Measurements from ENCODE around the gene ASCL1. TPM values are rescaled to one million over a fixed set of nuclear protein-coding genes. Genes with fewer than 3 reads are reported as not detected.

The ASCL1 gene
- total RNA-seq, 1 donor from 2014 or later, result not detected

- Mint-ChIP-seq H3K36me3 (ENCODE audit: low read depth) (no peaks in the 10 kb centered on the region), H3K27ac (ENCODE audit: unreplicated experiment) (no peak overlapping the region), H3K9me3 (ENCODE audit: low read depth) (no peaks in the 10 kb centered on the region), H3K4me1 (ENCODE audit: low read depth) (no peaks in the 10 kb centered on the region), H3K4me3 (ENCODE audit: unreplicated experiment) (no peak overlapping the region), H3K27me3 (ENCODE audit: low read depth) (peaks cover 10% of the 10 kb centered on the region)
- TF ChIP-seq CTCF (IDR thresholded peaks at IDR 0.05), result no peak
- no peak for DNase-seq (ENCODE audit: low spot score)
These were observed 37.2 kb upstream of the ASCL1 start for GRCh38 chr12:102920271-102920670.

- H3K4me1 Mint-ChIP-seq (ENCODE audit: low read depth), result no peaks in the 10 kb centered on the region
- no peak overlapping the region for H3K27ac Mint-ChIP-seq (ENCODE audit: unreplicated experiment)
- no peak for DNase-seq (ENCODE audit: low spot score)
- no peaks in the 10 kb centered on the region for H3K9me3 Mint-ChIP-seq (ENCODE audit: low read depth)
- no peaks in the 10 kb centered on the region for H3K36me3 Mint-ChIP-seq (ENCODE audit: low read depth)
- H3K4me3 Mint-ChIP-seq (ENCODE audit: unreplicated experiment), result no peak overlapping the region
- no peak for TF ChIP-seq CTCF (IDR thresholded peaks at IDR 0.05)
- peaks cover 8% of the 10 kb centered on the region for H3K27me3 Mint-ChIP-seq (ENCODE audit: low read depth)
These were observed 36.2 kb upstream of the ASCL1 start for GRCh38 chr12:102921240-102921639.

GRCh38 chr12:102927220-102927619 is 30.3 kb upstream of the ASCL1 start:
- DNase-seq (ENCODE audit: low spot score), result no peak
- Mint-ChIP-seq H3K4me1 (ENCODE audit: low read depth) (no peaks in the 10 kb centered on the region), H3K36me3 (ENCODE audit: low read depth) (no peaks in the 10 kb centered on the region), H3K4me3 (ENCODE audit: unreplicated experiment) (no peak overlapping the region), H3K9me3 (ENCODE audit: low read depth) (no peaks in the 10 kb centered on the region), H3K27ac (ENCODE audit: unreplicated experiment) (no peak overlapping the region), H3K27me3 (ENCODE audit: low read depth) (peaks cover 8% of the 10 kb centered on the region)
- no peak for TF ChIP-seq CTCF (IDR thresholded peaks at IDR 0.05)

- Mint-ChIP-seq H3K27ac (ENCODE audit: unreplicated experiment) (no peak overlapping the region), H3K27me3 (ENCODE audit: low read depth) (peaks cover 10% of the 10 kb centered on the region), H3K4me3 (ENCODE audit: unreplicated experiment) (no peak overlapping the region), H3K36me3 (ENCODE audit: low read depth) (no peaks in the 10 kb centered on the region), H3K9me3 (ENCODE audit: low read depth) (no peaks in the 10 kb centered on the region), H3K4me1 (ENCODE audit: low read depth) (no peaks in the 10 kb centered on the region)
- no peak for TF ChIP-seq CTCF (IDR thresholded peaks at IDR 0.05)
- no peak for DNase-seq (ENCODE audit: low spot score)
These were observed 24.3 kb upstream of the ASCL1 start for GRCh38 chr12:102933168-102933567.

- DNase-seq (ENCODE audit: low spot score), result no peak
- TF ChIP-seq CTCF (IDR thresholded peaks at IDR 0.05), result no peak
- no peaks in the 10 kb centered on the region for H3K4me1 Mint-ChIP-seq (ENCODE audit: low read depth)
- peaks cover 25% of the 10 kb centered on the region for H3K9me3 Mint-ChIP-seq (ENCODE audit: low read depth)
- H3K4me3 Mint-ChIP-seq (ENCODE audit: unreplicated experiment), result no peak overlapping the region
- H3K36me3 Mint-ChIP-seq (ENCODE audit: low read depth), result no peaks in the 10 kb centered on the region
- peaks cover 6% of the 10 kb centered on the region for H3K27me3 Mint-ChIP-seq (ENCODE audit: low read depth)
- no peak overlapping the region for H3K27ac Mint-ChIP-seq (ENCODE audit: unreplicated experiment)
These were observed 18.4 kb upstream of the ASCL1 start for GRCh38 chr12:102939059-102939458.
